Cardiac fibroblast (primary cell): ENCODE results near the gene CRELD1.

ENCODE experiments used
- DNase-seq, 2 donors: peaks; one replicate each; pipeline versions ENCODE4 v3.0.0 to v3.0.0-alpha.2; 2010; ENCODE audit warnings: low read depth in 2 of 2
- H3K4me3 ChIP-seq, 2 donors: replicated peaks in 1 of 2; 1 replicate in 1 of 2; 2 replicates in 1 of 2; pipeline ENCODE4 v1.5.1; 2011; ENCODE audit warnings: low read depth in 2 of 2, low read length in 2 of 2, mild to moderate bottlenecking in 2 of 2, moderate library complexity in 1 of 2
- CTCF ChIP-seq: IDR thresholded peaks from one replicate; pipeline ENCODE4 v1.5.1; 2011; ENCODE audit warnings: low read depth, mild to moderate bottlenecking, low read length, inconsistent platforms

CRELD1 gene

DNA sequence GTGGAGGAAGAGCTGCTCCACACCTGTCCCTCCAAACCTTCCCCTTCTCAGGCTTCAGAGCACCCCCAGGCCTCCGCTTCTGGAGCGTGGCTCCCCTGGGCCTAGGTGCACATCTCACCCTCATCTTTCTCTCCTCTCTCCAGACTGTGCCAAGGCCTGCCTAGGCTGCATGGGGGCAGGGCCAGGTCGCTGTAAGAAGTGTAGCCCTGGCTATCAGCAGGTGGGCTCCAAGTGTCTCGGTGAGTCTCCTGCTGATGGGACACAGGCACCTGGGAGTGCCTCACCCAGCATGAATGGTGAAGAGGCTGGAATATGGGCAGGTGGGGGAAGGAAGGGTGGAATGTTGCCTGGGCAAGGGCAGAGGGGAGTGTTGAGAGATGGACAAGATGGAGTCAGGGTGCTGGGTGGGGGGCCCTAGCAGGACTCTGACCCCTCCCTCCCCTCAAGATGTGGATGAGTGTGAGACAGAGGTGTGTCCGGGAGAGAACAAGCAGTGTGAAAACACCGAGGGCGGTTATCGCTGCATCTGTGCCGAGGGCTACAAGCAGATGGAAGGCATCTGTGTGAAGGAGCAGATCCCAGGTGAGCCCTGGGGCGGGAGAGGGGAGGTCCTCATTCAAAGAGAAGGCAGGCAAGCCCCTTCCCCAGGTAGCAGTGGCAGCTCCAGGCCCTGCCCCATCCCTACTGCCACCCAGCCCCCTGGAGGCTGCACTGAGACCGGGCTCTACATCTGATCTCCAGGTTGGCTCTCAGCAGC is 9.5 kb downstream of the CRELD1 start:
- H3K4me3 ChIP-seq, result no peak overlapping the region
- no peak for DNase-seq
- no peak for TF ChIP-seq CTCF

GRCh38 chr3:9944271-9944670 is 10.6 kb downstream of the CRELD1 start:
- DNase-seq, result no peak
- no peak for TF ChIP-seq CTCF
- no peak overlapping the region for H3K4me3 ChIP-seq

DNA sequence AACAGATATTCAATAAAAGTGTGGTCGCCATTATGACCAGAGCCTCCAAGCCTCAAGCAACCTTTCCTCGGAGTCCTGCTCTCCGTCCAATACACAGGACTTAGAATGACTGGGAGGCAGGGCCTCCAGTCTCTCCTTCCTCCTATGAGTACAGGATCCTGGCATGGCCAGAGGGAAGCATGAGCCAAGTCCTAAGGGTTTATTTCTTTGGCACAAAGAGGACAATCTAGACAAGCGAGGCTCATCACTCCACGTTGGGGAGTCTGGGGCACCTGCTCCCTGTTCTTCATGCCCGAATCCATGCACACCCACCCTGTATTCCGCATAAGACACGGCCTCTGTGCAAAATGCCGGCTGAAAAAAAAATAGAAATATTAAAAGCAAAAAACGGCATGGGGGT is 11.7 kb downstream of the CRELD1 start:
- H3K4me3 ChIP-seq, result no peak overlapping the region
- no peak for TF ChIP-seq CTCF
- no peak for DNase-seq

GRCh38 chr3:9946112-9947024 is 12.7 kb downstream of the CRELD1 start:
- DNase-seq, result peak; percentile 89 to 95
- peak; percentile 24 for TF ChIP-seq CTCF
- peak overlapping the region; percentile 61 to 62 for H3K4me3 ChIP-seq

DNA sequence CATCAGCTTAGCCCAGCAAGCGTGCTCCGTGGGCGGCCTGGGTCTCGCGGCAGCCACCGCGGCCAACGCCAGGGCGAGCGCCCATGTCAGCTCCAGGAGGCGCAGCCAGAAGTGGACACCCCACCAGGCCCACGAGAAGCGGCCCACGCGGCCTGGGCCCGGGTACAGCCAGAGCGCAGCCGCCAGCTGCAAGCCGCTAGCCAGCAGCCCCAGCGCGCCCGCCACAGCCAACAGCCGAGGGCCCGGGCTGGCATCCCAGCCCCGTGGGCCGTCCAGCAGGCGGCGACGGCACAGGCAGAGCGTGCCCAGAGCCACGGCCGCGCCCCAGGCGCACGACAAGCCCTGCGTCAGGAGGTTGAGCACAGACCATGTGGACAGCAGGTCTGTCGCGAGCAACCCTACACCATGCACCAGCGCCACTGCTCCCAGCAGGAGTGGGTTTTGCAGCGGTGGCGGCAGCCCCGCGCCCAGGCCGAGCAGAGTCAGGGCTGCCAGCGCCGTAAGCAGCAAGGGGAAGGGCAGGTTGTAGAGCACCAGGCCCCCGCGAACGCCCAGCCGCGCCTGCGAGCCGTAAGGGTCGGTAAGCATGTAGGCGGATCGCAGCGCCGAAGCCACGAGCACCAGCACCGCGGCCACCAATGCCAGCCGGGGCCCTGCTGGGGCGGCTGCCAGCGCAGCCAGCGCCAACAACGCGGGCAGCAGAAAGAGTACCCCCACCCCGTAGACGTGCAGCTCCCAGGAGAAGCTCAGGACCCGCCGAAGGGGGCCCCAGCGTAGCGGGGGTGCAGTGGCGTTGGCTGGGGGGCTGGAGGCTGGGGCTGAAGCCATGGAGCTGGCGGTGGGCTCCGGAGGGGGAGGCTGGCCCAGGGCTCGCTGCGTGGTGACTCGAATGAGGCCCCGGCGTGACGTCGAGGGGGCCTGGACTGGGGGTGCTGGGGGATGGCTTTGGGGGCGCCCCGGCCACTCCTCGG is 13.7 kb downstream of the CRELD1 start:
- H3K4me3 ChIP-seq, result peak overlapping the region; percentile 60 to 61
- peak; percentile 46 for TF ChIP-seq CTCF
- DNase-seq, result peak; percentile 74 to 79

GRCh38 chr3:9948586-9948985 is 15.0 kb downstream of the CRELD1 start:
- no peak overlapping the region for H3K4me3 ChIP-seq
- no peak for DNase-seq
- TF ChIP-seq CTCF, result no peak
